ENCODE data around the gene SLC36A4. TPM values are rescaled to one million over a fixed set of nuclear protein-coding genes. Genes with fewer than 3 reads are reported as not detected.
A peak's percentile ranks its signal among the peaks of the same experiment; 100 is the strongest.
"Not testable (repeated sequence)": the region's sequence is repeated elsewhere in the genome, so short reads cannot be mapped to it uniquely, and the experiment has no call there.

The SLC36A4 gene
- 10 to 100 TPM; 10.9 to 17.8 TPM for total RNA-seq

GRCh38 chr11:93197380-93198214, at the start of gene SLC36A4:
Gene SLC36A4 (minus strand): TSS chr11:93197991. CDS start chr11:93197832, 159 bp downstream.
- peak within 1 kb of the TSS; percentile 64 to 93 (median 91) for H3K27ac ChIP-seq
- no peaks in the 10 kb centered on the region for H3K36me3 ChIP-seq (replicated peaks in 1 of 2; ENCODE audit: insufficient read depth in 1 of 2, low read depth in 2 of 2)
- intact Hi-C loops (cut with DNase I) = no loop called here
- H3K4me3 ChIP-seq = peak within 1 kb of the TSS; percentile 65 to 66
- 0% methylated on average over 21 to 78 of the region's 81 CpGs for WGBS, 2 donors
- TF ChIP-seq POLR2A (IDR thresholded peaks at IDR 0.05) (peak; percentile 72 to 86 (median 85)), CTCF (IDR thresholded peaks at IDR 0.05) (peak in 1 of 7 experiments; percentile 7)
- DNase-seq = peak; percentile 87 to 95 (median 92)
- ATAC-seq = peak; percentile 93
- H3K4me1 ChIP-seq = peaks cover 6% of the 10 kb centered on the region
- H3K9me3 ChIP-seq = no peaks in the 10 kb centered on the region
- H3K27me3 ChIP-seq = no peaks in the 10 kb centered on the region

GRCh38 chr11:93246790-93247189, 49.0 kb upstream of the SLC36A4 start:
- H3K36me3 ChIP-seq (replicated peaks in 1 of 2; ENCODE audit: insufficient read depth in 1 of 2, low read depth in 2 of 2); ATAC-seq; H3K27me3 ChIP-seq; intact Hi-C loops (cut with DNase I); H3K4me1 ChIP-seq; H3K9me3 ChIP-seq; DNase-seq; H3K27ac ChIP-seq; H3K4me3 ChIP-seq: not testable (repeated sequence)
- 89 to 91% methylated on average over 3 of the region's 3 CpGs for WGBS, 2 donors

- intact Hi-C loops (cut with DNase I) = no loop called here
- Histone ChIP-seq H3K27me3 (no peaks in the 10 kb centered on the region), H3K27ac (no peak overlapping the region), H3K9me3 (no peaks in the 10 kb centered on the region), H3K4me1 (no peaks in the 10 kb centered on the region), H3K4me3 (no peak overlapping the region), H3K36me3 (replicated peaks in 1 of 2; ENCODE audit: insufficient read depth in 1 of 2, low read depth in 2 of 2) (no peaks in the 10 kb centered on the region)
- no peak for ATAC-seq
- 89 to 90% methylated on average over 1 of the region's 1 CpG for WGBS, 2 donors
- no peak for DNase-seq
- TF ChIP-seq CTCF (IDR thresholded peaks at IDR 0.05) (no peak), POLR2A (IDR thresholded peaks at IDR 0.05) (no peak)
Observed at GRCh38 chr11:93244018-93244417, 46.2 kb upstream of the SLC36A4 start.

- H3K27me3 ChIP-seq = no peaks in the 10 kb centered on the region
- H3K4me3 ChIP-seq = no peak overlapping the region
- DNase-seq (no peak), ATAC-seq (no peak)
- H3K4me1 ChIP-seq = peaks cover 14% of the 10 kb centered on the region
- H3K27ac ChIP-seq = no peak overlapping the region
- no peak for TF ChIP-seq CTCF (IDR thresholded peaks at IDR 0.05)
- no peak for TF ChIP-seq POLR2A (IDR thresholded peaks at IDR 0.05)
- intact Hi-C loops (cut with DNase I) = loop anchor here (5.0 to 10.0 kb wide), 2 partner anchors 305 to 412 kb away; partner anchors contain the start of gene SMCO4
- H3K36me3 ChIP-seq (replicated peaks in 1 of 2; ENCODE audit: insufficient read depth in 1 of 2, low read depth in 2 of 2) = no peaks in the 10 kb centered on the region
- WGBS, 2 donors = 70 to 74% methylated on average over 3 of the region's 3 CpGs
- no peaks in the 10 kb centered on the region for H3K9me3 ChIP-seq
Observed at GRCh38 chr11:93239966-93240365, 42.2 kb upstream of the SLC36A4 start.

GRCh38 chr11:93238956-93239355, 41.2 kb upstream of the SLC36A4 start:
- H3K36me3 ChIP-seq (replicated peaks in 1 of 2; ENCODE audit: insufficient read depth in 1 of 2, low read depth in 2 of 2) = no peaks in the 10 kb centered on the region
- no peak overlapping the region for H3K4me3 ChIP-seq
- ATAC-seq (no peak), DNase-seq (no peak)
- no peak overlapping the region for H3K27ac ChIP-seq
- H3K27me3 ChIP-seq = no peaks in the 10 kb centered on the region
- TF ChIP-seq POLR2A (IDR thresholded peaks at IDR 0.05) (no peak), CTCF (IDR thresholded peaks at IDR 0.05) (no peak)
- H3K4me1 ChIP-seq = peaks cover 14% of the 10 kb centered on the region
- intact Hi-C loops (cut with DNase I) = loop anchor here (5.0 to 10.0 kb wide), 2 partner anchors 306 to 413 kb away; partner anchors contain the start of gene SMCO4
- WGBS, 2 donors = 93 to 97% methylated on average over 2 of the region's 2 CpGs
- no peaks in the 10 kb centered on the region for H3K9me3 ChIP-seq
